Suppressor macrophage treated with lipopolysaccharide for 4 hours (primary cell): ENCODE measurements around the gene TLK1.
"Not testable (repeated sequence)": the region's sequence is repeated elsewhere in the genome, so short reads cannot be mapped to it uniquely, and the experiment has no call there.

Source experiments
- DNase-seq: peaks from one replicate; pipeline ENCODE4 v3.0.0-alpha.2; 2020

The TLK1 gene

GRCh38 chr2:171141320-171141719 lies 19.4 kb downstream of the TLK1 start:
- DNase-seq: no peak

GRCh38 chr2:171139860-171140259 lies 20.8 kb downstream of the TLK1 start:
- DNase-seq: no peak

GRCh38 chr2:171136024-171136423 lies 24.7 kb downstream of the TLK1 start:
- DNase-seq: peak; percentile 17

- no peak for DNase-seq
Observed at GRCh38 chr2:171134624-171135230, 26.0 kb downstream of the TLK1 start.

DNA sequence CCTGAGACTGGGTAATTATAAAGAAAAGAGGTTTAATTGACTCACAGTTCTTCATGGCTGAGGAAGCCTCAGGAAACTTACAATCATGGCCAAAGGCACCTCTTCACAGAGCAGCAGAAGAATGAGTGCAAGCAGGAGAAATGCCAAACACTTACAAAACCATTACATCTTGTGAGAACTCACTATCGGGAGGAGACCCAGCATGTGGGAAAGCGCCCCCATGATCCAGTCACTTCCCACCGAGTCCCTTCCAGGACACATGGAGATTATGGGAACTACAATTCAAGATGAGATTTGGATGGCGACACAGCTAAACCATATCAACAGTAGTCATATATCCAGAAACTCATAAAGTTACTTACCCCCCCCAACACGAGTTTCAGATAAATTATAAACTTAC lies 28.6 kb downstream of the TLK1 start:
- DNase-seq: no peak

DNA sequence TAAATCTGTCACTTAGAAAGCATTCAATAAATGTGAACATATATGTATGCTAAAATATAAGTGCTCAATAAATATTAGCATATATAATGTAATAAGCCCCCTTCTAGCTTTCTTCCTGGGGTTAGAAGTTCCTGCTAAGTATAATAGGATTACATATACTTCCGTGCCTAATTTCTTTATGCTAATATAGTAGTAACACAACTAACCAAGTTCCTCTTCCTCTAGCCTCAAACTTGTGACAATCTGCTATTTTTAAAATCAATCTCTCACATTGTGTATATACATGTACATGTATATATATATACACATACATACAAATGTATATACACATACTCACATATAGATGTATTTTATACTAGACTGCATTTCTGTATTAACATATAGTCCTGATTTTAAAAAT lies 32.2 kb downstream of the TLK1 start:
- DNase-seq: peak; percentile 36

- DNase-seq: no peak
Observed at GRCh38 chr2:171124541-171124940, 36.2 kb downstream of the TLK1 start.

- DNase-seq: no peak
Observed at GRCh38 chr2:171109571-171109970, 51.1 kb downstream of the TLK1 start.

GRCh38 chr2:171109020-171109419 lies 51.7 kb downstream of the TLK1 start:
- no peak for DNase-seq

- no peak for DNase-seq
Observed at GRCh38 chr2:171107803-171108202, 52.9 kb downstream of the TLK1 start.

- DNase-seq: no peak
Observed at GRCh38 chr2:171104379-171104778, 56.3 kb downstream of the TLK1 start.

GRCh38 chr2:171102802-171103201 lies 57.9 kb downstream of the TLK1 start:
- DNase-seq: no peak

GRCh38 chr2:171100370-171100769 lies 60.3 kb downstream of the TLK1 start:
- no peak for DNase-seq

DNA sequence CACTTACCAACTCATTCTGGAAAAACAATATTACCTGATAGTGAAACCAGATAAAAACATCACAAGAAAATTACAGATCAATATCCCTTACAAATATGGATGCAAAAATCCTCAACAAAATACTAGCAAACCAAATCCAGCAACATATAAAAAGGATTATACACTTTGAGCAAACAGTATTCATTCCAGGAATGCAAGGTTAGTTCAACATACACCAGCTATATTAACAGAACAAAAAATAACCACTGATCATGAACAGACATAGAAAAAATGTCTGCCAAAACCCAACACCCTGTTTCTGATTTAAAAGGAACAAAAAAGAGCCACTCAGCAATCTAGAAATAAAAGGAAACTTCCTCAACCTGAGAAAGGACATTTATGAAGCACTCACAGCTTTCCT lies 62.1 kb downstream of the TLK1 start:
- DNase-seq: no peak

- peak; percentile 2 for DNase-seq
Observed at GRCh38 chr2:171095014-171095582, 65.6 kb downstream of the TLK1 start.

DNA sequence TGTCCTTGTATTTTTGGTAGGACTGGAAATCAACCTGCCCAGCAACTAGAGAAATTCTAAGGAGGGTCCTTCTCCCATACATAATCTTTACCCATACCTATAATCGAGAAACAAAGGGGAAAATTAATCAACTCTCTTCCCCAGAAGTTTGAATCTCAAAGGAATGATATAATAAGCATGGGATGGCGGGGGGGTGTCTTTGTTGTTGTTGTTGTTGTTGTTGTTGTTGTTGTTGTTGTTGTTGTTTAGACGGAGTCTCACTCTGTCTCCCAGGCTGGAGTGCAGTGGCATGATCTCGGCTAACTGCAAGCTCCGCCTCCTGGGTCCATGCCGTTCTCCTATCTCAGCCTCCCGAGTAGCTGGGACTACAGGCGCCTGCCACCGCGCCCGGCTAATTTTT lies 69.2 kb downstream of the TLK1 start:
- DNase-seq: not testable (repeated sequence)

DNA sequence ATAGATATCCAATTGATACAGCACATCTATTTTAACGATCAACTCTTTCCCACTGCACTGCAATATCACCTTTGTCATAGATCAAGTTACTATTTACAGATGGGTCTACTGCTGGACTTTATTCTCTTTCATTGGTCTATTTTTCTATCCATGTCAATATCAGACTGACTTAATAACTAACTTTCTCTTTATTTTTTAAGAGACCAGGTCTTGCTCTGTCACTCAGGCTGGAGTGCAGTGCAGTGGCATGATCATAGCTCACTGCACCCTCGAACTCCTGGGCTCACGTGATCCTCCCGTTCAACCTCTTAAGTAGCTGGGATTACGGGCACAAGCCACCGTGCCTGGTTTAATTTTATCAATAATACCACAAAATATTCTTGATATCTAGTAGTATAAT lies 71.2 kb downstream of the TLK1 start:
- DNase-seq: no peak

DNA sequence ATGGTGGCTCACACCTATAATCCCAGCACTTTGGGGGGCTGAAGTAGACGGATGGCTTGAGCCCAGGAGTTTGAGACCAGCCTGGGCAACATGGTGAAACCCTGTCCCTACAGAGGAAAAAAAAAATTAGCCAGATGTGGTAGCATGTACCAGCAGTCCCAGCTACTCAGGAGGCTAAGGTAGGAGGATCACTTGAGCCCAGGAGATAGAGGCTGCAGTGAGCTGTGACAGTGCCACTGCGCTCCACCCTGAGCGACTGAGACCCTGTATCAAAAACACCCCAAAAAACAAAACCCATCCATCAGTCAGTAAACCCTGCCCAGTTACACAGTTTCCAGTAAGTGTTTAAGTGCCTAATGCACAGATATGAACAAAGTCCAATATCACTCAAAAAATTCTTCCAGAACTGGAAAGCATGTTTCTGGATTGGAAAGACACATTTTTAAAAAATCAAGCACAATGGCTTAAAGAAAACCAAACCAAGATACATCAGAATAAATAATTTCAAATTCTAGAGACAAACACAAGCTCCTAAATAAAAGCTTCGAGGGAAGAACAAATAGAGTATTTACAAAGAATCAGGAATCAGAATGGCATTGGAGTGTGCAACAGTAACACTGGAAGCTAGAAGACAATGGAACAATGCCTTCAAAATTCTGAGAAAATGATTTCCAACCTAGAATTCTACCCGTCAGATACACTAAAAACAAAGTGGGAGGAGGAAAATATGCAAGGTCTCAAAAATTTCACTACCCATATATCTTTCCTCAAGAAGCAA lies 72.4 kb downstream of the TLK1 start:
- no peak for DNase-seq

- DNase-seq: no peak
Observed at GRCh38 chr2:171087547-171087946, 73.1 kb downstream of the TLK1 start.

DNA sequence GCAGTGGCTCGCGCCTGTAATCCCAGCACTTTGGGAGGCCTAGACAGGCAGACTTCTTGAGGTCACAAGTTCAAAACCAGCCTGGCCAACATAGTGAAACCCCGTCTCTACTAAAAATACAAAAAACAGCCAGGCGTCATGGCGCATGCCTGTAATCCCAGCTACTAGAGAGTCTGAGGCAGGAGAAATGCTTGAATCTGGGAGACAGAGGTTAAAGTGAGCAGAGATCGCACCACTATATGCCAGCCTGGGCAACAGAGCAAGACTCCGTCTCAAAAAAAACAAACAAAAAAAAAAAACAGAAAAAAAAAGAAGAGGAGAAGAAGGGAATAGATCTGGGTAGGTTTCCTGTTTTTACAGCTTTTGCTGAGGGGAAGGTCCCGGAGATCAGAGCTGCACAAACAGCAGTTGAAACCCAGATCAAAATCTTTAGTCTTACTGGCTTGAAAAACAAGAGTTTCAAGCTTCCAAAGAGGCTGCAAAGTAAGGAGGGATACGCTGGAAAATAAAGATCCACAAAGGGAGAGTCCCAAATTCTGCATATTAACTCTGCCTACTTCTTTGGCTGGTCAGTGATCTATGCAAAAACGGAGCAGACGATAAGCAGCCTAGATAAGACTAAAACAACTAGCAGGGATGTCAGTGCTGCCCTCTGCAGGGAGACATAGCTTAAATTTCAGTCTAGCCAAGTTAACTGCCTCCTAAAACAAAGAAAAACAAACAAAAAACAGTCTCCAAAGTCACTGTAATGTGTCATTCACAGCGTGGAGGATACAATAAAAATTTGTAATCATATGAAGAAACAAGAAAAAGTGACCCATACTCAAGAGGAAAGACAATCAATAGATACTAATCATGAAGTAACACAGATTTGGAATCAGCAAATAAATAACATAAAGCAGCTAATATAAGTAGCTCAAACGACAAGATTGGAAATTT lies 74.1 kb downstream of the TLK1 start:
- peak; percentile 39 for DNase-seq

DNA sequence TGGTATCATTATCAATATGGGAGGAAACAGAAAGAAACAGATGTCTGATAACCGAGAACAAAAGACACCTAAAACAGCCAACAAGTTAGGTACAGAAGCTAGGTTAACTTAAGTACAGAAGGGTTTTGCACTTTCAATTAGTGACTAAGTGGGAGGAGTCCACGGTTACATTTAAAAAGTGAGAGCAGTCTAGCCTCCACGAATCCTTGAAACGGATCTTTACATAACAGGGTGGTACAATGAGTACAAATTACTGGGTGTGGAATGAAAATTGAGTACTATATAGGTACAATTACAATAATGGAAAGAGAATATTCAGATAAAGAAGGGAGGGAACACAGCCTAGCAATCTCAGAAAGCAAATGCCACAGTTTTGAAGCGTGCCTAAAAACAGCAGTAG lies 76.6 kb downstream of the TLK1 start:
- DNase-seq: no peak

GRCh38 chr2:171083451-171083850 lies 77.2 kb downstream of the TLK1 start:
- no peak for DNase-seq

DNA sequence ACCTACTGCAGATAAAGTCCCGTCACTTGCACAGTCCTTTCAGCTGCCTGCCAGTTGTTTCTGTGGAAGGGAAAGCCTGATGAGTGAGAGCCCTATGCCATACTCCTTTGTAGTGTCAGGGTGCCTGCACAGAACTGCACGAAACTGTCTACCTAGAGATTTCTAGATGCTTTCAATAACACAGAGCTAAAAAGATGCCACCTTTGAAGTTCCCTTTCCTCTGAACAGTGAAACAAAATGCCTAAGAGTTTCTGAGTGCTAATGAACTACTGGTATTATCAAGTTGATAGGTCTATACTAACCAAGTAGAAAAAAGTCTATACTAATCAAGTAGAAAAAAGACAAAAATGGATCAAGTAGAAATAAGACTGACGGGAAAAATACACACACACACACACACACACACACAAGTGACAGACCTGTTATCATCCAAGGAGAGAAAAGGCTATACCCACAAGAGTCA lies 79.0 kb downstream of the TLK1 start:
- DNase-seq: no peak
